Activated CD8-positive, alpha-beta T cell treated with anti-CD3 and anti-CD28 coated beads for 36 hours (primary cell): Measurements from ENCODE around the gene PRG2. TPM values are rescaled to one million over a fixed set of nuclear protein-coding genes. Genes with fewer than 3 reads are reported as not detected.

Source experiments
- ATAC-seq: fragments of 200-7000 bp; cut with Tn5 transposase; one replicate; pipeline ENCODE4 v1.10.0; 2021; ENCODE audit warnings: mild to moderate bottlenecking, moderate library complexity
- CTCF ChIA-PET: fragments of 350-600 bp; sonication (Branson Sonifier 250); formaldehyde crosslinking; loops from one replicate; lab custom pipeline; 2021; ENCODE audit warnings: antibody characterized with exemption; lab: Charles Lee
- POLR2A ChIA-PET: fragments of 350-600 bp; sonication (Branson Sonifier 250); formaldehyde crosslinking; loops from one replicate; lab custom pipeline; 2021; ENCODE audit warnings: antibody characterized with exemption; lab: Charles Lee
- DNase-seq: peaks from one replicate; pipeline ENCODE4 v3.0.0-alpha.2; 2020
- H3K27ac Mint-ChIP-seq: one replicate; pipeline ENCODE4 v1.8.0; 2021; ENCODE audit warnings: mild to moderate bottlenecking, mixed read lengths
- H3K27me3 Mint-ChIP-seq: one replicate; pipeline ENCODE4 v1.8.0; 2021; ENCODE audit warnings: mixed read lengths
- H3K36me3 Mint-ChIP-seq: one replicate; pipeline ENCODE4 v1.8.0; 2021; ENCODE audit warnings: low read depth, mixed read lengths
- H3K4me1 Mint-ChIP-seq: one replicate; pipeline ENCODE4 v1.8.0; 2021; ENCODE audit warnings: low read depth, mixed read lengths
- H3K4me3 Mint-ChIP-seq: one replicate; pipeline ENCODE4 v1.8.0; 2021; ENCODE audit warnings: mild to moderate bottlenecking, moderate library complexity, mixed read lengths
- H3K9me3 Mint-ChIP-seq: one replicate; pipeline ENCODE4 v1.8.0; 2021; ENCODE audit warnings: mixed read lengths
- CTCF ChIP-seq: fragments of 200-600 bp; IDR thresholded peaks from one replicate; pipeline ENCODE4 v1.8.0; 2022; ENCODE audit warnings: antibody characterized with exemption, mild to moderate bottlenecking
- intact Hi-C: fragments of 100-400 bp; cut with micrococcal nuclease; formaldehyde crosslinking; loops from one replicate; pipeline ENCODE4 v1.10.0; 2022
- total RNA-seq, 2 experiments: library from RNA; stranded (reverse); gene quantifications; one replicate each; pipeline ENCODE4 v1.2.3, GENCODE V29; 2021

The PRG2 gene
- total RNA-seq, 2 experiments from 2014 or later, result 0.43 to 2.3 TPM

- intact Hi-C loops, result loop anchor here (5.0 kb wide), 2 partner anchors 132 to 292 kb away; no protein-coding TSS in a partner anchor
- peaks cover 6% of the 10 kb centered on the region for H3K4me1 Mint-ChIP-seq
- POLR2A ChIA-PET, result interaction anchor here (1.0 kb wide), 1 partner anchor 16 kb away, joined by 3 read pairs; no protein-coding TSS in a partner anchor
- H3K27me3 Mint-ChIP-seq, result peaks cover 3% of the 10 kb centered on the region
- CTCF ChIA-PET, result interaction anchor here (0.7 to 10.8 kb wide), 31 partner anchors 10 to 455 kb away, joined by 3 to 117 read pairs (median 4); partner anchors contain the start of genes SLC43A1, SLC43A3 and TNKS1BP1
- TF ChIP-seq CTCF, result peak; percentile 93
- no peak overlapping the region for H3K27ac Mint-ChIP-seq
- ATAC-seq, result peak; percentile 87
- no peaks in the 10 kb centered on the region for H3K36me3 Mint-ChIP-seq
- H3K9me3 Mint-ChIP-seq, result no peaks in the 10 kb centered on the region
- no peak overlapping the region for H3K4me3 Mint-ChIP-seq
- peak; percentile 85 for DNase-seq
Observed at GRCh38 chr11:57345555-57346211, 44.8 kb downstream of the PRG2 start.

- POLR2A ChIA-PET, result no interaction called here
- H3K4me1 Mint-ChIP-seq, result peaks cover 7% of the 10 kb centered on the region
Observed at GRCh38 chr11:57344826-57345225, 45.6 kb downstream of the PRG2 start.

DNA sequence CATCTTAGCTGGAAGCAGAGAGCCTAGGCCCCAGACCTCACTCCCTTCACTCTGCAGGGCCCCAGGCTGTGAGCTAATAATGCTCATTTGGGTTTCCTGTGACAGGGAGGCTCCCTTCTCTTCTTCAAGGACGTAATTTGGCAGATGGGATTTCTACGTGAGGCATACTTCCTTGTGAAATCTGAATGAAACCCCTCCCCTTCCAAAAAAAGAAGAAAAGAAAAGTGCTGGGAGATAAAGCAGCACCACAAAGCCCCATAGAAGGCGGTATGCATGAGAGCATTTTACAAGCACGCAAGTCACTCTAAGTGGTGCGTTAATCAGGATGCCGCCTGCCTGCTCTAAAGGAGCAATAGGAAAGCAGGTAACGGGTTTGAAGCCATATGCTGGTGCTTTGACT, 46.6 kb downstream of the PRG2 start:
- POLR2A ChIA-PET, result no interaction called here
- Mint-ChIP-seq H3K36me3 (no peaks in the 10 kb centered on the region), H3K27me3 (peaks cover 3% of the 10 kb centered on the region), H3K4me3 (no peak overlapping the region), H3K9me3 (no peaks in the 10 kb centered on the region), H3K27ac (no peak overlapping the region), H3K4me1 (peaks cover 7% of the 10 kb centered on the region)
- CTCF ChIA-PET, result interaction anchor here (0.8 to 10.8 kb wide), 7 partner anchors 14 to 300 kb away, joined by 3 to 117 read pairs (median 4); no protein-coding TSS in a partner anchor
- intact Hi-C loops, result no loop called here
- ATAC-seq (no peak), DNase-seq (no peak)
- TF ChIP-seq CTCF, result no peak

More at GRCh38 chr11:57344826-57345225, 45.6 kb downstream of the PRG2 start:
- Mint-ChIP-seq H3K4me3 (no peak overlapping the region), H3K9me3 (no peaks in the 10 kb centered on the region), H3K36me3 (no peaks in the 10 kb centered on the region), H3K27me3 (peaks cover 3% of the 10 kb centered on the region), H3K27ac (no peak overlapping the region)
- CTCF ChIA-PET, result interaction anchor here (1.2 to 10.8 kb wide), 3 partner anchors 20 to 298 kb away, joined by 3 to 117 read pairs (median 5); partner anchors contain the start of gene TNKS1BP1
- DNase-seq (no peak), ATAC-seq (no peak)
- intact Hi-C loops, result loop anchor here (5.0 kb wide), 2 partner anchors 132 to 292 kb away; no protein-coding TSS in a partner anchor
- TF ChIP-seq CTCF, result no peak

DNA sequence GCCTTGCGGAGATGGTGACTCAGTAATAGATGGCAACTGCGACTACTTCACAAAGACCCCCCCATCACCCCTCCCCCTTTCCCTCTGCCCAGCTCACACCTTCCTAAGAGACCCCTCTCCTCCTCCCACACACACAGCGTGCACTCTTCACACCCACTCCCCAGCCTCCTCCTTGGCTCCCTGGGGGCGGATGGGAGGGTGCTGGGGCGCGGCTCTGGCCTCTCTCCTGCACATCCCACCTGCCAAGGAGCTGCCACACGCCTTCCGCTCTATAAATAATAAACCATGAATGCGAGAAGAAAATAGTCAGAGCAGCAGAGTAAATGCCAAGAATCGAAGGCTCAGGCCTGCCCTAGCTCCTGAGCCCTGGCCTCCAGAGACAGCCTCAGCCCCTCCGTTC, 47.7 kb downstream of the PRG2 start:
- Mint-ChIP-seq H3K27me3 (peaks cover 3% of the 10 kb centered on the region), H3K9me3 (no peaks in the 10 kb centered on the region), H3K4me3 (no peak overlapping the region), H3K4me1 (peaks cover 7% of the 10 kb centered on the region), H3K36me3 (no peaks in the 10 kb centered on the region), H3K27ac (no peak overlapping the region)
- DNase-seq (no peak), ATAC-seq (no peak)
- intact Hi-C loops, result no loop called here
- ChIA-PET CTCF (interaction anchor here (1.0 to 2.0 kb wide), 4 partner anchors 13 to 299 kb away, joined by 3 to 6 read pairs (median 5); no protein-coding TSS in a partner anchor), POLR2A (interaction anchor here (0.6 kb wide), 1 partner anchor 119 kb away, joined by 4 read pairs; no protein-coding TSS in a partner anchor)
- TF ChIP-seq CTCF, result no peak
